GM23338 (cell line): ENCODE results near the gene SPPL2C. TPM values are rescaled to one million over a fixed set of nuclear protein-coding genes. Genes with fewer than 3 reads are reported as not detected.

Experiments
- ATAC-seq: fragments of 200-7000 bp; cut with Tn5 transposase; 3 replicates; pipeline ENCODE4 v1.9.1; 2020
- DNase-seq: peaks from one replicate; pipeline ENCODE4 v3.0.0-alpha.2; 2015; ENCODE audit warnings: low spot score
- H2AFZ ChIP-seq: fragments of 200-600 bp; sonication (generic); 2 replicates; pipeline ENCODE4 v1.8.0; 2016; ENCODE audit warnings: antibody characterized with exemption, mild to moderate bottlenecking, moderate library complexity
- H3F3A ChIP-seq: fragments of 200-600 bp; sonication (generic); replicated peaks from 2 replicates; pipeline ENCODE4 v1.8.0; 2017; ENCODE audit warnings: antibody characterized with exemption, mixed run types, low read depth
- H3K27ac ChIP-seq: fragments of 200-600 bp; sonication (generic); 2 replicates; pipeline ENCODE4 v1.6.1; 2016; ENCODE audit warnings: low read depth
- H3K27me3 ChIP-seq: fragments of 200-600 bp; sonication (generic); 2 replicates; pipeline ENCODE4 v1.8.0; 2016; ENCODE audit warnings: mild to moderate bottlenecking, mixed run types, moderate library complexity; ENCODE audit not compliant: insufficient read depth
- H3K36me3 ChIP-seq: fragments of 200-600 bp; sonication (generic); 2 replicates; pipeline ENCODE4 v1.8.0; 2016; ENCODE audit warnings: mild to moderate bottlenecking; ENCODE audit not compliant: insufficient read depth
- H3K4me1 ChIP-seq: fragments of 200-600 bp; sonication (generic); 2 replicates; pipeline ENCODE4 v1.8.0; 2016; ENCODE audit warnings: mild to moderate bottlenecking, moderate library complexity; ENCODE audit not compliant: insufficient read depth
- H3K4me2 ChIP-seq: fragments of 200-600 bp; sonication (generic); 2 replicates; pipeline ENCODE4 v1.7.1; 2017; ENCODE audit warnings: mixed run types
- H3K4me3 ChIP-seq: fragments of 200-600 bp; sonication (generic); 2 replicates; pipeline ENCODE4 v1.6.1; 2016; ENCODE audit warnings: mixed run types
- H3K79me2 ChIP-seq: fragments of 200-600 bp; sonication (generic); replicated peaks from 2 replicates; pipeline ENCODE4 v1.8.0; 2017; ENCODE audit warnings: mild to moderate bottlenecking; ENCODE audit not compliant: insufficient read depth
- H3K9me2 ChIP-seq: fragments of 200-600 bp; sonication (generic); 2 replicates; pipeline ENCODE4 v1.8.0; 2017; ENCODE audit not compliant: insufficient read depth
- H4K20me1 ChIP-seq: fragments of 200-600 bp; sonication (generic); replicated peaks from 2 replicates; pipeline ENCODE4 v1.8.0; 2017; ENCODE audit warnings: mild to moderate bottlenecking; ENCODE audit not compliant: insufficient read depth
- H3K27ac Mint-ChIP-seq: 2 replicates; pipeline ENCODE4 v1.8.0; 2020; ENCODE audit warnings: inconsistent platforms, mild to moderate bottlenecking, moderate library complexity, mixed read lengths
- H3K27me3 Mint-ChIP-seq: 3 replicates; pipeline ENCODE4 v1.8.0; 2022; ENCODE audit warnings: low read depth, mild to moderate bottlenecking, moderate library complexity, mixed read lengths, inconsistent platforms; ENCODE audit not compliant: insufficient read depth, poor library complexity
- H3K36me3 Mint-ChIP-seq: 3 replicates; pipeline ENCODE4 v1.8.0; 2021; ENCODE audit warnings: low read depth, mild to moderate bottlenecking, inconsistent platforms, moderate library complexity, mixed read lengths
- H3K4me1 Mint-ChIP-seq: 3 replicates; pipeline ENCODE4 v1.8.0; 2020; ENCODE audit warnings: mild to moderate bottlenecking, inconsistent platforms, mixed read lengths
- H3K4me3 Mint-ChIP-seq: 3 replicates; pipeline ENCODE4 v1.8.0; 2021; ENCODE audit warnings: moderate library complexity, mild to moderate bottlenecking, inconsistent platforms, mixed read lengths
- H3K9me3 Mint-ChIP-seq: 3 replicates; pipeline ENCODE4 v1.8.0; 2020; ENCODE audit warnings: moderate library complexity, mild to moderate bottlenecking, inconsistent platforms, mixed read lengths
- CREB1 ChIP-seq: fragments of 250-450 bp; sonication (Bioruptor Pico); IDR thresholded peaks from 2 replicates; pipeline ENCODE4 v1.5.0; 2020; ENCODE audit warnings: low read depth, mild to moderate bottlenecking, moderate library complexity
- EZH2 ChIP-seq: fragments of 200-600 bp; sonication (generic); IDR thresholded peaks from one replicate; pipeline ENCODE4 v1.8.0; 2017; ENCODE audit warnings: antibody characterized with exemption, mild to moderate bottlenecking, low read depth; ENCODE audit not compliant: unreplicated experiment
- POLR2AphosphoS5 ChIP-seq: IDR thresholded peaks from 2 replicates; pipeline ENCODE4 v1.6.1; 2016; ENCODE audit warnings: antibody characterized with exemption, low read depth
- ZNF331 ChIP-seq: fragments of 250-450 bp; sonication (Bioruptor Pico); IDR thresholded peaks from 2 replicates; pipeline ENCODE4 v1.5.0; 2020; ENCODE audit warnings: low read depth, mild to moderate bottlenecking, moderate library complexity
- polyA plus RNA-seq: library from polyadenylated mRNA; unstranded; fragments of >200 nt; fragmentation: Nextera tagmentation; extraction: Ambion mirVana; gene quantifications from 2 replicates; pipeline ENCODE4 v1.2.1, GENCODE V29; 2016
- total RNA-seq: library from RNA; depleted of rRNA; stranded (reverse); fragments of >200 nt; shearing (Covaris generic); gene quantifications from 2 replicates; pipeline ENCODE4 v1.2.3, GENCODE V29; 2014
- TF ChIP-seq, protein P1 (sequence below), 2 experiments: fragments of 200-600 bp in 1 of 2; sonication (generic) in 1 of 2; conservative IDR thresholded peaks; 2 replicates each; pipeline versions ENCODE4 v1.5.1 to v1.6.1; 2016 to 2017; ENCODE audit warnings: antibody characterized with exemption in 2 of 2, low read depth in 2 of 2, mild to moderate bottlenecking in 2 of 2, moderate library complexity in 1 of 2
- TF ChIP-seq, protein P2 (sequence below): IDR thresholded peaks from one replicate; pipeline ENCODE4 v1.6.1; 2018; ENCODE audit warnings: antibody characterized with exemption; ENCODE audit not compliant: unreplicated experiment

Gene SPPL2C
- total and polyA plus RNA-seq, 2 experiments from 2014 or later, result 0.14 TPM; not detected in 1

DNA sequence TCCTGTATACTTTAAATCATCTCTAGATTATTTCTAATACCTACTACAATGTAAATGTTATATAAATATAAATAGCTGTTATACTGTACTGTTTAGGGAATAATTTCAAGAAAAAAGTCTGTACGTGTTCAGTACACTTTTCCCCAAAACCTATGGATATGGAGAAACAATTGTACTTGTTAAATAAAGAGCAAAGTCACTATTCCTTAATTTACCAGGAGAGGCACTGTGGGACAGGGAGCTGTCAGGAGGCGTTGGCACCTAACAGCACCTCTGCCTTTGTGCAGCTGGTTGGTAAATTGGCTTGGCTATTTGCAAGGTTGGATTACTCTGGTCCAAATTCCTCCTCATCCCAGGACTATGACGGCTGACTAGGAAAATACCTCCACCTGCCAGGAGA is 32.6 kb upstream of the SPPL2C start:
- Histone ChIP-seq H3F3A (no peaks in the 10 kb centered on the region), H3K27me3 (no peaks in the 10 kb centered on the region), H2AFZ (no peak overlapping the region), H3K36me3 (no peaks in the 10 kb centered on the region), H3K79me2 (no peaks in the 10 kb centered on the region), H3K4me1 (no peaks in the 10 kb centered on the region), H3K27ac (no peak overlapping the region), H3K4me2 (no peak overlapping the region), H4K20me1 (no peaks in the 10 kb centered on the region), H3K9me2 (no peaks in the 10 kb centered on the region), H3K4me3 (no peak overlapping the region)
- ATAC-seq (peak; percentile 38), DNase-seq (peak; percentile 68)
- no peaks in the 10 kb centered on the region for H3K9me3 Mint-ChIP-seq
- peaks cover 10% of the 10 kb centered on the region for H3K4me1 Mint-ChIP-seq
- H3K27ac Mint-ChIP-seq, result no peak overlapping the region
- no peak for TF ChIP-seq ZNF331 (CRISPR knock-in tag)
- TF ChIP-seq, protein P1, sequence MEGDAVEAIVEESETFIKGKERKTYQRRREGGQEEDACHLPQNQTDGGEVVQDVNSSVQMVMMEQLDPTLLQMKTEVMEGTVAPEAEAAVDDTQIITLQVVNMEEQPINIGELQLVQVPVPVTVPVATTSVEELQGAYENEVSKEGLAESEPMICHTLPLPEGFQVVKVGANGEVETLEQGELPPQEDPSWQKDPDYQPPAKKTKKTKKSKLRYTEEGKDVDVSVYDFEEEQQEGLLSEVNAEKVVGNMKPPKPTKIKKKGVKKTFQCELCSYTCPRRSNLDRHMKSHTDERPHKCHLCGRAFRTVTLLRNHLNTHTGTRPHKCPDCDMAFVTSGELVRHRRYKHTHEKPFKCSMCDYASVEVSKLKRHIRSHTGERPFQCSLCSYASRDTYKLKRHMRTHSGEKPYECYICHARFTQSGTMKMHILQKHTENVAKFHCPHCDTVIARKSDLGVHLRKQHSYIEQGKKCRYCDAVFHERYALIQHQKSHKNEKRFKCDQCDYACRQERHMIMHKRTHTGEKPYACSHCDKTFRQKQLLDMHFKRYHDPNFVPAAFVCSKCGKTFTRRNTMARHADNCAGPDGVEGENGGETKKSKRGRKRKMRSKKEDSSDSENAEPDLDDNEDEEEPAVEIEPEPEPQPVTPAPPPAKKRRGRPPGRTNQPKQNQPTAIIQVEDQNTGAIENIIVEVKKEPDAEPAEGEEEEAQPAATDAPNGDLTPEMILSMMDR (conservative IDR thresholded peaks at IDR 0.05; ENCODE audit: low read depth in 2 of 2), result peak; percentile 48 to 50
- H3K27me3 Mint-ChIP-seq, result peaks cover 21% of the 10 kb centered on the region
- no peak overlapping the region for H3K4me3 Mint-ChIP-seq
- no peaks in the 10 kb centered on the region for H3K36me3 Mint-ChIP-seq

DNA sequence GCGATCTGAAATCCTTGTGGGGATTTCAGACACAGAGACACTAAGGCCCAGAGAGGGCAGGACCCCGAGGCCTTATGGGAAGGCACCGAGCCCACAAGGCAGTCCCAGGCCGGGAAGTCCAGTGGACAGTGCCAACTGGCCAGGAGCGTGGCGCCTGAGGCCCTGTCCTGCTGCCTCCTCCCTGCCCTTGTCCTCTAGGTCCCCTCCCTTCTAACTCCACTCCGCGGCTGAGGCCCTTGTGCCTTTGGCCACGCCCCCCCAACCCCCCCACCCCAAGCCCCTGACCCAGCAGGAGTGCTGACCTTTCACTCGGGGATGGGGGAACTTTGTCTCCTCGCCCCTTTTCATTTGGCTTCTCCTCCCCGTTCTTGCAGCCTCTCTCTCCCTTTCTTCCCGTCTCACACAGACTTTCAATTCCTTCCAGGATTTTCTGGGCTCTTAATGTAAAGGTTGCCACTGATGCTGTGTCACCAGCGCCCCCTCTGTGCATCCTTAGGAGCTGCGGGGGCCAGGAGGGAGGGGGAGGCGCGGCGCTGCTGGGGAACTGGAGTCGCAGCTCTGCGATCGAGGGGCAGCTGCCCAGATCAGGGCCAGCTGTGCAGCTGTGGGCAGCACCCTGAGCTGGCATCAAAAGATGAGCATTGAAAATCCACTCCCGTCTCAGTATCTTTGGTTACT is 31.5 kb upstream of the SPPL2C start:
- Mint-ChIP-seq H3K27ac (no peak overlapping the region), H3K27me3 (peaks cover 17% of the 10 kb centered on the region), H3K4me1 (peaks cover 10% of the 10 kb centered on the region), H3K9me3 (no peaks in the 10 kb centered on the region), H3K36me3 (no peaks in the 10 kb centered on the region), H3K4me3 (peak overlapping the region; percentile 59)
- Histone ChIP-seq H3F3A (no peaks in the 10 kb centered on the region), H3K36me3 (no peaks in the 10 kb centered on the region), H3K4me2 (no peak overlapping the region), H3K4me3 (0 out of 2 replicates have a peak overlapping the region, but pooled peaks have one; percentile 6), H3K27ac (no peak overlapping the region), H3K4me1 (no peaks in the 10 kb centered on the region), H3K9me2 (no peaks in the 10 kb centered on the region), H4K20me1 (no peaks in the 10 kb centered on the region), H3K79me2 (no peaks in the 10 kb centered on the region), H3K27me3 (no peaks in the 10 kb centered on the region), H2AFZ (peak overlapping the region; percentile 84; the same call in 1 of the 2 replicates)
- ATAC-seq (peak; percentile 89), DNase-seq (peak; percentile 94)
- TF ChIP-seq, protein P2, sequence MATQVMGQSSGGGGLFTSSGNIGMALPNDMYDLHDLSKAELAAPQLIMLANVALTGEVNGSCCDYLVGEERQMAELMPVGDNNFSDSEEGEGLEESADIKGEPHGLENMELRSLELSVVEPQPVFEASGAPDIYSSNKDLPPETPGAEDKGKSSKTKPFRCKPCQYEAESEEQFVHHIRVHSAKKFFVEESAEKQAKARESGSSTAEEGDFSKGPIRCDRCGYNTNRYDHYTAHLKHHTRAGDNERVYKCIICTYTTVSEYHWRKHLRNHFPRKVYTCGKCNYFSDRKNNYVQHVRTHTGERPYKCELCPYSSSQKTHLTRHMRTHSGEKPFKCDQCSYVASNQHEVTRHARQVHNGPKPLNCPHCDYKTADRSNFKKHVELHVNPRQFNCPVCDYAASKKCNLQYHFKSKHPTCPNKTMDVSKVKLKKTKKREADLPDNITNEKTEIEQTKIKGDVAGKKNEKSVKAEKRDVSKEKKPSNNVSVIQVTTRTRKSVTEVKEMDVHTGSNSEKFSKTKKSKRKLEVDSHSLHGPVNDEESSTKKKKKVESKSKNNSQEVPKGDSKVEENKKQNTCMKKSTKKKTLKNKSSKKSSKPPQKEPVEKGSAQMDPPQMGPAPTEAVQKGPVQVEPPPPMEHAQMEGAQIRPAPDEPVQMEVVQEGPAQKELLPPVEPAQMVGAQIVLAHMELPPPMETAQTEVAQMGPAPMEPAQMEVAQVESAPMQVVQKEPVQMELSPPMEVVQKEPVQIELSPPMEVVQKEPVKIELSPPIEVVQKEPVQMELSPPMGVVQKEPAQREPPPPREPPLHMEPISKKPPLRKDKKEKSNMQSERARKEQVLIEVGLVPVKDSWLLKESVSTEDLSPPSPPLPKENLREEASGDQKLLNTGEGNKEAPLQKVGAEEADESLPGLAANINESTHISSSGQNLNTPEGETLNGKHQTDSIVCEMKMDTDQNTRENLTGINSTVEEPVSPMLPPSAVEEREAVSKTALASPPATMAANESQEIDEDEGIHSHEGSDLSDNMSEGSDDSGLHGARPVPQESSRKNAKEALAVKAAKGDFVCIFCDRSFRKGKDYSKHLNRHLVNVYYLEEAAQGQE, result no peak
- TF ChIP-seq POLR2AphosphoS5, result no peak
- TF ChIP-seq CREB1 (CRISPR knock-in tag), result no peak
- TF ChIP-seq, protein P1 (conservative IDR thresholded peaks at IDR 0.05; ENCODE audit: low read depth in 2 of 2), result peak; percentile 80 to 91
- TF ChIP-seq ZNF331 (CRISPR knock-in tag), result no peak
- TF ChIP-seq EZH2, result no peak
